ENCODE data around the gene UBR4.
"Not testable (repeated sequence)": the region's sequence is repeated elsewhere in the genome, so short reads cannot be mapped to it uniquely, and the experiment has no call there.

UBR4 gene

DNA sequence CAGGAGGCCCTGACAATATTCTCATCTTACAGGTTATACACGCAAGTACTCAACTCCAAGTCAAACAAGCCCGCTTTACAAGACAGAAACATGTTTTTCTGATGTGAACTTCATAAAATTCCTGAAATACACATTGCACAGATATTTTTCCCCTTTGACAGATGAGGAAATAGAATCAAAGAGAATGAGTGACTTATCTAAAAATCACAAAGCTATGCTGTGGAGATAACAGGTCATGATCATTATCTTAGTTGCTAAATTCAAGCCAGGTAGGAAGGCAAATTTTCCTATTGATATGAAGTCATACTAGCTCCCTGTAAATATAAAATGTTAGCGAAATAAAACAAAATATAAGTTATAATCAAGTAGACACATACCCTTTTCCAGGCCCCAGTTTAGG is 18.3 kb downstream of the UBR4 start:
- DNase-seq (ENCODE audit: low read depth in 3 of 3), result no peak

DNA sequence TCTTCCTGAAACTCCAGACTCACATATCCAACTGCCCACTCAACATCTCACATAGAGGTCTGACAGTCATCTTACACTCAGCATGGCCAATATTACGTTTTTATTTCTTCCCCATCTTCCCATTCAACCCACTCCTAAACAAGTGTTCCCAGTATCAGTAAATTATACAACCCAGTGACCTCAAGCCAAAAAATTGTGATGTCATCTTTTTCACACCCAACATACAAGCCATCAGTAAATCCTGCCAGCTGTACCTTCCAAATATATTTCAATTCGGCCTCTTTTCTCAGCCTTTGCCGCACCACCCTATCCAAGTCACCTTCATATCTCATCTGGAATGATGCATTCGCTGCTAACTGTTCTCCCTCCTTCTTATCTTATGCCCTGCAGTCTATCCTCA is 19.6 kb downstream of the UBR4 start:
- DNase-seq (ENCODE audit: low read depth in 3 of 3), result no peak

DNA sequence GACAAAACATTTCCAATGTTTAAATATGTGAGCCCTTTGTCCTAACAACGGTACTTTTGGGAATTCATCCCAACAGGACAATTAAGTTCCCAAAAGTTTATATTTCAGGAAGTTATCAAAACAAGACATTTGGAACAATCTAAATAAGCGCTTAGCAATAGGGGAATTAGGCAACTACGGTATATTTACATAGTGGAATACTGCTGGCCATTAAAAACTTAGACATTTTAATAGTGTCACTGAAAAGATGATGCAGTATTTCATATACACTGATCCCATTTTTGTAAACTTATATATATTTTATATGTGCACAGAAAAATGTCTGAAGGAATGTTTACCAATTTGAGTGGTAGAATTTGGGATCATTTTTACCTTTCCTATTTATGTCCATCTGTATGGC is 20.8 kb downstream of the UBR4 start:
- no peak for DNase-seq (ENCODE audit: low read depth in 3 of 3)

DNA sequence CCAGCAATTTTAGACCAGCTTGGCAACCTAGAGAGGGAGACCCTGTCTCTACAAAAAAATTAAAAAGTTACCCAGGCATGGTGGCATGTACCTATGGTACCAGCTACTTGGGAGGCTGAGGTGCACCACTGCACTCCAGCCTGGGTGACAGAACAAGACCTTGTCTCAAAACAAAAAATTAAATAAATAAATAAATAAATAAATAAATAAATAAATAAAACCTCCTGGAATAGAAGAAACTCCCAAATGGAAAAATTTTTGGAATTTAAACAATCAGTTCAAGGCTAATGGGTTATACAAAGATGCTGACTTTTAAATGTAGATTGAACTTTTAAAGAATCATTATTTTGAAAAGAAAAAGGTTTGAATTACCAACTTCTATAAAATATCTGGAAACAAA is 22.2 kb downstream of the UBR4 start:
- DNase-seq (ENCODE audit: low read depth in 3 of 3), result no peak

DNA sequence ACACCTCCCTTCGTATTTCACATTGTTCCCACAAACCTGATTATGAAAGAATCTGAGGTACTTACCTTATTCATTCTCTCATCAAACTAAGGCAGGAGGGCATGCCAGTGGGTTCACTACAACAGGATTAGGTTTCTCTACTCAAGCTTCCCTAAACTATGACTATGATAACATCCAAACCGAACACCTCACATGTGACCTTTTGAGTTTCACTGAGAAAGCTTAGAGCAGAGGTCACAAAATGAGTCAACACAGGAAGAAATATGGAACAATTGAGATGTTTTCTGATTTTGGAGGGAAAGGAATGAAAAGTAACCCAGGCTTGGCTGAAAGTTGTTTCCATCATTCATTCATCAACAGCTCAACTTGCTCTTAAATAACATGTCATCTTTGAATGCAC is 24.1 kb downstream of the UBR4 start:
- DNase-seq (ENCODE audit: low read depth in 3 of 3), result no peak

DNA sequence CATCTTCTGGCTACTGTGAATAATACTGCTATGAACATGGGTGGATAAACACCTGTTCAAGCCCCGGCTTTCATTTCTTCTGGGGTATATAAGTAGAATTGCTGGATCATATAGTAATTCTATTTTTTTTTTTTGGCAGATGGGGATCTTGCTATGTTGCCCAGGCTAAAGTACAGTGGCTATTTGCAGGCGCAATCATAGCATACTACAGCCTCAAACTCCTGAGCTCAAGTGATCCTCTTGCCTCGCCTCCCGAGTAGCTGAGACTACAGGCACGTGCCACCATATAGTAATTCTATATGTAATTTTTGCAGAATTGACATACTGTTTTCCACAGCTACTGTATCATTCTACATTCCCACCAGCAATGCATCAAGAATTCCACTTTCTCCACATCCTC is 27.8 kb downstream of the UBR4 start:
- DNase-seq (ENCODE audit: low read depth in 3 of 3), result no peak

DNA sequence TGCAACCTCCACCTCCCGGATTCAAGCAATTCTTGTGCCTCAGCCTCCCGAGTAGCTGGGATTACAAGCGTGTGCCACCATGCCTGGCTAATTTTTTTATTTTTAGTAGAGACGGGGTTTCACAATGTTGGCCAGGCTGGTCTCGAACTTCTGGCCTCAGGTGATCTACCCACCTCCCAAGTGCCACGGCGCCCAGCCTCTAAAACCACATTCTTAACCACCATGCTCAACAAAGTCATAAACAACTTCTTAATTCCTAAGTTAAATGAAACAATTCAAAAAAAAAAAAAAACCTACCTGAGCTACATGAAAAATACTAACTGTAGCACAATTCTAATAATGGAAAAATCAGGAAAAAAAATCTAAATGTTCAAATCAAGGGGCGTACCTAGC is 29.8 kb downstream of the UBR4 start:
- DNase-seq (ENCODE audit: low read depth in 3 of 3), result not testable (repeated sequence)

DNA sequence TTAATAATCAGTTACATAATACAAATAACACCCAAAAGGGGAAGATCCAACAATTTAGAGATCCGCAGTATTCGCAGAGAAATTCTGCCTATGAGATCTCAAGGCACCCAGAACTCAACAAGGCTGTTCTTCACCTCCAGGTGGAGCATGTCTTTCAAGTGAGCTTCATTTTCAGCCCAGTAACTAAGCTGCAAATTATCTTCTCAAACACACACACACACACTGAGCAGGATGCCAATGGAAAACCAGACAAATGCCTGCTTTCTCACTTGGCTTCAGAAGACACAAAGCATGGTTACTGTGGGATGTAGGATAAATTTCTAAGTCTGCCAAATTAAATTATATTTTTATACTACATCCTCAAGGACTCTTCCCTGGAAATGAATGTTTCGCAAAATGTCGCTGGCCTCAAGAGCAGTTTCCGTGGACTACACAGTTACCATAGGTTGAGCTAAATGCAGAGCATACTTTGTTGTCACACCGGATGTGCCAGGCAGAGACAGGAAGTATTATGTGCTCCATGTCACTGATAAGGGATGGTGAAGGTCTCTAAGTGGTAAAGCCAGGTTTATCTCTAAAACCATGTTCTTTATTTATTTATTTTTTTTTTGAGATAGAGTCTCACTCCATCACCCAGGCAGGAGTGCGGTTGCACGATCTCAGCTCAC is 30.3 kb downstream of the UBR4 start:
- DNase-seq (ENCODE audit: low read depth in 3 of 3), result peak in 1 of 3 donors; percentile 7

DNA sequence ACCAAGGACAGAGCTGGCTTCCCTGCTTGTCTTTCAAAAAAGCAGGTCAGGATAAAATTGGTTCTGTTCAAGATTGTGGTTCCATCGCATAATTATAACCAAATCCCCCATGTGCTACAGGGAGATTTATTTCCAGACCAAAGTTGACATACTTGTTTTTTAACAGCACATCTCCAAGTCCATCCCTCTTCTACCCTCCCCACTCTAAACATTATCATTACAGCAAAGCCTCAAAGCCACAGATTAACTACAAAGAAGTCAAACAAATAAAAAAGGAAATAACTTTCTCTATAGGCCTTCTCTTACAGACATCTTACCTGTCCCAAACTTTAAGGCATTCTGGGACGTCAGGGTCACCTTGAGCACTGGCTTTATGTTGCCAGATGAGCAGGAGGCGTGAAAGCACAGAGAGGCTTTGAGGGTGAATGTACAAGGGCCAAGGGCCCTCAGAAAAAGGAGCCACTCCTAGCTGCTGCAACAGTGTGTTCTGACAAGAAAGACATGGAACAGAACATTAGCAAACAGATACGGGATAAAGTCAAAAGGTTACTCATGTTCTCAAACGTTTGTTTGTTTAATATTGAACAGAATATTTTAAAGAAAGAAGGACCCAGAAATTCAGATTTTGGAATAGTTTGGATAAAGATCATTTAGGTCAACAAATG is 31.2 kb downstream of the UBR4 start:
- DNase-seq (ENCODE audit: low read depth in 3 of 3), result no peak

DNA sequence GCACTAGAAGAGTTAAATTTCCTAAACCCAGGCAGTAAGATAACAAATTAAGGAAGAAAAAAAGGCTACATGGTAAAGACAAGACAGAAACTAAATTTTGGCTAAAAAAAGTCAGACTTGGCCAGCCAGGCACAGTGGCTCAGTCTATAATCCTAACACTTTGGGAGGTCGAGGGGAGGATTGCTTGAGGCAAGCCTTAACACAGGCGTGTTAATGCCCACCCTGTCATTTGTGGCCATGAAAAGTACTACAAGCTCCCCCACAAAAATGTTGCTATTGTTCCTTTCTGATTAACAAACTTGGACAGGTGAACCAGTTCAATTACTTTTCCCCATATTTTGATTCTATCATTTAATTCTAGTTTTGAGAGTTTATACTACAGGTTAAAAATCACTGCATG is 32.3 kb downstream of the UBR4 start:
- DNase-seq (ENCODE audit: low read depth in 3 of 3), result no peak

DNA sequence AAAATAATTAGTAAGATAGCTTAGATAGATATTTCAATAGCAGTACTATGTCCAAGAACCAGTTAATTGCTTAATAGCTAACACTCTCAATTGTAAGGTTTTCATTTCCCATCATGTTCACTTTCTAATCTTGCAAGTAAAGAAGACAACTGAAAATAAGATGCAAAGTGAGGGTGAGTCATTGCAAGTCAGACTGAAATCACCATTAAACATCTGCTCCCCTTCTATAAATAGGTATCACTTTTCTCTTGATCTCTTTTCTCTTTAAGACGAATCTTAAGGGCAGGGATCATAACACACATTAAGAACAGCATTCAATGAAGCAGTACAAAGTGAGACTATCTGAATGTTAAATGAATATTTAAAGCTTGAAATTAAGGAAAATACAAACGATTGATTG is 40.4 kb downstream of the UBR4 start:
- no peak for DNase-seq (ENCODE audit: low read depth in 3 of 3)

DNA sequence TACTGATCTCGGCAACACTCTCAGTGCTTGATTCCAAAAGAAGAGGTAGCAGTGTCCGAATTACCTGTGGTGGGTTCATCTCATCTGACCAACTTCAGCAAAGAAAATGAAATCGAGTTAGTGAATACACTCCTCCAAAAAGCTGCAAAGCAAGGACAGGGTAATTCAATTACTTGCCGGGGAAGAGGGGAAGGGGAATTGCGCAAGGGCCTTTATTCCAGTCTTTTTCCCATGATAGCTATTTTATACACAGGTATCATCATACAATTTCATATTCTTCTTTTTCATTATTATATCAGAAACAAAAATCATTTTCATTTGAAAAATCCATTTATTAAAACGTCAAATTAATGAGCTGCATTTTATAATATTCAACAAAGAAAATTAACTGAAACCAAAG is 42.9 kb downstream of the UBR4 start:
- DNase-seq (ENCODE audit: low read depth in 3 of 3), result no peak

DNA sequence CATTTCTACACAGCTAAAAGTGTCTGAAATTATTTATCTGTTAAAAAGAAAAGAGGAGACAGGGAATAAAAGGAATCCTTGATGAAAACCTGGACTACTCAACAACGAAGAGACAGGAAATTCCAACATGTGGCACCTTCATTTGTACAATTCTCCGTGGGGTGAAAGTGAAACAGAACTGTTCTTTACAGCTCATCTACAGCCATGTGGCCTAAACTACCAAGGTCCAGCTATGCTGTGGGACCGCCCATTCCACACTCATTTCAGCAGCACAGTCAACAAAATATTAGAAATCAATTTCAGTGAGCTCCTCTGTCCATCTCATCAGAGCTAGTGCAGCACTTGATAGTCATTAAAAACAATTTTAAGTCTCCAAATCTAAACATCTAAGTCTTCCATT is 44.0 kb downstream of the UBR4 start:
- no peak for DNase-seq (ENCODE audit: low read depth in 3 of 3)

DNA sequence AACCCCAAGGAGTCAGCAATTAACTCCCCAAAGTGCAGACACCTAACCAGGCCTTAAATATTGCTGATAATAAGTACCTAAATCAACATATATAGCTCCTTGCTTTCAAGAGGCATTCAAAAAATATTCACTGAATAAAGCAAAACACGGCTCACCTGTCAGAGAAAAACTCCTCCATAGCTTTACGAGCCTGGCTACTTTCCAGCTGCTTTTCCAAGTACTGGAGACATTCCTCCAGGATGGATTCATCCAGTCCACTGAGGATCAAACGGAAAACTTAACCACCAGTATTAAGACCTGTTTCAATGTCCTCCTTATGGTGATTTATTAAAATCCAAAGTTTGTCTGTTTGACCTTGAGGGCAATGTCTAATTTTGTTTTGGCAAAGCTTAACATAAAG is 44.6 kb downstream of the UBR4 start:
- no peak for DNase-seq (ENCODE audit: low read depth in 3 of 3)

DNA sequence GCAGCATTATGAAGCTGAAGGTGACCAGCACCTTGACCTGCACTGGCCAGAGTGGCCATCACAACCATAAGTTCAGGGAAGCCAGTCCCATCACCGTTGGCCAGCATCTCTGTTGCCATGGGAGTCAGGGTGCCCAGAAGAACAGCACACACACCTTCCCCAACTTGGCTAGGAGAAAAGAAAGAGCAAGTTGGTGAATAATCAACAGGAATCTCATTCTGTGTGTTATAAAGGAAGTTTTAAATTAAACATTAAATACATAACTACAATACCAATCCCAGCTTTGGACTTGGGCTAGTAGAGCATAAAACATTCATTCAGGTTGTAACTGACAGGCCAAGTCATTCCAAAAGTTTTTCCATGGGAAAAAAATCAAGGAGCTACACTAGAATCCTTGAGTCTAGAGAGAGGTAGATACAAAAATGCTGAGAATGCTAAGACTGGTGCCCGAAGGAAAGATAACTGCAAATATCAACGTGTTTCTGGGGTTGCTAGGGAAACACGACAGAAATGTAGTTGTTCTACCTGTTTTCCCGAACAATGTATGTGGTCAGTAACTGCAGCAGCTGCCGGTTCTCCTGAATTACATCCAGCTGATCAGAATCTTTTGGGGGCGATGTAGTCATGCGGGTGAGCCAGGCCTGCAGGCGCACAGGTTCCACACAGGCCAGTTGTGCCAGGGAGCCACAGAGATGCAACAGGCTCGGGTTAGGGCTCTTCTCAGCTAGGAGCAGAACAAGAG is 45.6 kb downstream of the UBR4 start:
- DNase-seq (ENCODE audit: low read depth in 3 of 3), result no peak

DNA sequence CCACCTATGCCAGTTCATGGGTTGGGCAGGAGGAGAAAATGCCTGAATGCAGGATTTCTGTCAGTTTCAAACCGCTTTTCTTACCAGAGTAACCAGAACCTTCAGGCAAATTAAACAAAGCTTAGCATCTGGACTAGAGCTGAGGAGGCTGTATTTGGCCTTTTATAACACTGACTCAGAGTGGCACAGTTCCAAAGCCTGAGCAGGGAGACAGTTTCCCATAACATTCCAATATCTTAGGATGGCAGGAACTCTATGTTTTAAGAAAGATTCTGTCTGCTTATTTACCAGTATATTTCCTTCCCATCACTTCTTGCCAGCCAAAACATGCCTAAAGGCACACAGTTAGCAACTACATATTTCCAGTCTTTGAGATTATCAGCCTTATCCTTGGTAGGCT is 46.8 kb downstream of the UBR4 start:
- no peak for DNase-seq (ENCODE audit: low read depth in 3 of 3)

DNA sequence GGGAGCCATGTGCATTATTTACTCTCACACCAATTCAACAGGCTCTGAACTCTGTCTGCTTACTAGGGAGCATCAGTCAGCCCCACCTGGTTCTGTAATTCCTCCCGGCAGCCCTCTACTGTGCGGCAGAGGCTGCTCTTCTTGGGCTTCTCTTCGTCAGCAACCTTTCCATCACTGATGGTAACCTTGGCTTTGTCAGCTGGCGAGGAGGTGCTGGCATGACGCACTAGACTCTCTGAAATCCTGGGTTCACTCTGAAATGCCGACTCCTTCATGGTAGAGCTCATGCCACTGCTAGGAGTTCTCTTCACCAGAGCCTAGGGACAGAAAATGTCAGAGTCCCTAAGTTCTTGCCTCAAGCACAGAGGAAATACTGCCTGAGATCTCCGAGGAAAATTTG is 49.2 kb downstream of the UBR4 start:
- no peak for DNase-seq (ENCODE audit: low read depth in 3 of 3)

DNA sequence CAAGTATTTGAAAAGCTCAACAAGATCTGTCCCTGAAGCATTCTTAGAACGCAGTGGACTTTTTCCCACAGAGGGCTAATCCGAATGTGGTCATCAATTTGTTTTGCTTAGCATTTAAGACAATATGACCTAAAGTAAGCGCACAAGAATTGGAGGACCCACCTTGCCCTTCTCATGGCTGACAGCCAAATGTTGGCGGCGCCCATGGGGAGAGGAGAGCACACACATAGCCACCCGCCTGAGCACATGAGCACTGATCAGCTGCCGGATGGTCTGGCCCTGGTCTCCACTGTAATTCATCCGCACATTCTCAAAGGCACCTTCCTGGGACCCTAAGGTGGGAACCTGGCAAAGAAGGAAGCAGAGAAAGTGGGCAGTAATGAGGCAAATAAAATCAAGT is 52.4 kb downstream of the UBR4 start:
- DNase-seq (ENCODE audit: low read depth in 3 of 3), result no peak

DNA sequence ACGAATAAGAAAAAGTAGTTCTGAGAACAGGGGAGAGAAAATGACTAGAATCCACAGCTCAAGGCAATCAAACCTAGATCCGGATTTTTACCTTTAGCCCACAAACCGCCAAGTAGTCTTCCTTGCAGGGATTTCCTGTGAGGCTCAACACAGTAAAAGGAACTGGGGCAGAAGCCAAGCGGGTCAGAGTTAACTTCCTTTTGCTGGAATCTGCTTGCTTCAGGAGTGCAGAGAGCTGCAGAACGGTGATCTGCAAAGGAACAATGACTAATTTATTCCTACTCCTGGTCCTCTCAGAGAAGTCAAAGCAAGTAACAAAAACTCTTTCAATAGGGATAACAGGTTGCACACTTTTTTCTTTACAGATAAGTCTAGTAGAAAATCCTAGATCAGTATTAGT is 53.4 kb downstream of the UBR4 start:
- DNase-seq (ENCODE audit: low read depth in 3 of 3), result no peak

DNA sequence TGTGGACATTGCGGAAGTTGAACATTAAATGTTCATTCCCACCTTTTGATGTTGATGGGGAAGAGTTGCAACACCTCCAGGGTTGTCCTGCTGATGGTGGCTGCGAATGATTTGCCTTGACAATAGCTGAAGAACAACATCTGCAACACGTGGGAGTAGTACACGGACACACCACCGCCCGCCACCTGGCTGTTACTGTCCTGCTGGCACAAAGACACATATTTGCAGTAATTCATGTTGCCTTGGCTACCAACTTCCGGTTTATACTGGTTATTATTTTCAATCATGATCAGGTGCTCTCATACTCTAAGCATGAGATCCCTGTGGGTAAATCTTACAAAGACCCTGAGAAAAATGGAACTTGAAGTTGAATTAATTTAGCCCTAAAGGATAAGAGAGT is 55.2 kb downstream of the UBR4 start:
- DNase-seq (ENCODE audit: low read depth in 3 of 3), result no peak

DNA sequence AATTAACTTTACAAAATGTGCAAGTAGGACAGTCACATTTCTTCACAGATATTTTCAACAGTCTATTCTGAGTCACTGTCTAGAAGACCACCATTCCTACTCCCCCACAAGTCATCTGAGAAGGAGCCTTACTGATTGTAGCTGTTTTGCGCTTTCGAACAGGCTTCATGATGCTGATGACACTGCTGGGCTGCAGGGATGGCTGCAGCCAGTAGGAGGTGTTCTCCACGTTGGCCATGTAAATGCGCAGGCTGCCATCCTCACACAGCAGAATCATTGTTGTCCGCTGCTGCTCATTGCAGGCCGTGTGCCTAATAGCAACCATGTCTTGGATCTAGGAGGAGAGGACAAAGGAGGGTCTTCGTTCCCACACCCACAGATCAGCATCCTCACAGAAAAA is 56.9 kb downstream of the UBR4 start:
- no peak for DNase-seq (ENCODE audit: low read depth in 3 of 3)

DNA sequence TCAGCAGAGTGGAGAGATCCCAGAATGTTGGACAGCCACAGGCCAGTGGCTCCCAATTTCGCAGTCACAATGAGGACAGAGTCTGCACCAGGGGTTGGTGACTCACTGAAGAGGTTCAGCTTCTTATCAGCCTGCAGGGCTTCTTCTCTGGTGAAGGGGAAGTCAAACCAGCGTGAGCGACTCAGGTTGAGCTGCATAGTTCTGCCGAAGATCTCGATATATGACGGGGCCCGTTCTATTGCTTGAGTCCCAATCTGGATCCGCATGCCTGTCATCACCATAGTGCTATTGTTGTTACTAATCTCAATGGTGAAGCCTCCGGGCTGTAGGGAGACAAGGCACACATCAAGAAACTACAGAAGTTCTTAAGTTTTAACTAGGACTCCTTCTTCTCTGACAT is 58.5 kb downstream of the UBR4 start:
- no peak for DNase-seq (ENCODE audit: low read depth in 3 of 3)

DNA sequence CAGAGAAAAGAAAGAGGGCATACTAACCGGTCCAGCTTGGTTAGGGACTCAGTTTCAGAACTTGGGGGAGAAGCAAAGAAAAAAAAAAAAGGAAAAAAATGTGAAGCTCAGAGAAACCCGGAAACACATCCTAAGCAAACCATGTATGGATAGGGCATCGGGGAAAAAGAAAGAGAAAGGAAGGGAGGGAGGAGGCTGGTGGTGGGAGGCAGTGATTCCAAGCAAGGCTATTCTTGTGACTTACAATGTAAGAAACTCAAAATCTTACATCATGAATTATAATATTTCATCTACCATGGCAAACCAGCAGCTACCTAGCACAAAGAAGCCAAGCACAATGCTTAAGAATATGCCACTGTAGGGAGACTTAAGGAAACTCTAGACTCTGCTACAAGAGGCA is 60.3 kb downstream of the UBR4 start:
- no peak for DNase-seq (ENCODE audit: low read depth in 3 of 3)
